K562 (cell line): ENCODE measurements around the gene HJV. TPM values are rescaled to one million over a fixed set of nuclear protein-coding genes. Genes with fewer than 3 reads are reported as not detected.
A peak's percentile ranks its signal among the peaks of the same experiment; 100 is the strongest.

Experiments
- KDM4B ChIP-seq, 2 experiments: fragments of 450-650 bp in 1 of 2; sonication (generic) in 1 of 2; IDR thresholded peaks; 2 replicates each; pipeline ENCODE4 v1.6.1; 2016 to 2017; ENCODE audit warnings: borderline replicate concordance in 2 of 2, antibody characterized with exemption in 1 of 2, low read depth in 1 of 2, mild to moderate bottlenecking in 1 of 2
- MECOM ChIP-seq: fragments of 250-450 bp; sonication (Bioruptor Pico); IDR thresholded peaks from 2 replicates; pipeline ENCODE4 v1.8.0; 2022; ENCODE audit warnings: inconsistent platforms
- POLR2G ChIP-seq: fragments of 200-400 bp; formaldehyde crosslinking; IDR thresholded peaks from 2 replicates; pipeline ENCODE4 v1.6.1; 2017; ENCODE audit warnings: low read depth, mild to moderate bottlenecking, antibody characterized with exemption, low read length, moderate library complexity
- SRF ChIP-seq, 2 experiments: fragments of 250-450, 450-650 bp in 1 of 2; sonication (Bioruptor Pico) in 1 of 2; sonication (generic) in 1 of 2; formaldehyde crosslinking; IDR thresholded peaks; 2 replicates each; pipeline versions ENCODE4 v1.5.0 to v1.5.1; 2020 to 2022; ENCODE audit warnings: mild to moderate bottlenecking in 1 of 2, missing genetic modification reagents in 1 of 2
- TARDBP ChIP-seq: fragments of 450-650 bp; IDR thresholded peaks from 2 replicates; pipeline ENCODE4 v1.6.1; 2016
- TCF7 ChIP-seq: sonication (generic); IDR thresholded peaks from 2 replicates; pipeline ENCODE4 v1.6.1; 2016; ENCODE audit warnings: antibody characterized with exemption, borderline replicate concordance
- polyA plus RNA-seq, 8 experiments: library from polyadenylated mRNA; depleted of rRNA in 4 of 8; stranded (reverse) in 5 of 8; unstranded in 3 of 8; fragments of >200 nt; fragmentation: Nextera tagmentation in 2 of 8; fragmentation: Illumina TruSeq in 1 of 8; extraction: Ambion mirVana in 2 of 8; extraction: Trizol in 1 of 8; gene quantifications; 2 replicates each; pipeline versions ENCODE4 v1.2.1 to v1.2.3, GENCODE V29; 2011 to 2014; ENCODE audit warnings: inconsistent platforms in 1 of 8, missing spikeins in 1 of 8
- total RNA-seq, 7 experiments: library from RNA; depleted of rRNA in 6 of 7; stranded (reverse); fragments of >200 nt in 6 of 7; fragmentation: Illumina TruSeq in 2 of 7; extraction: Trizol in 2 of 7; gene quantifications; 2 replicates each; pipeline versions ENCODE4 v1.2.1 to v1.2.3, GENCODE V29; 2011 to 2021; ENCODE audit warnings: low replicate concordance in 1 of 7
- TF ChIP-seq, protein P1 (sequence below): fragments of 450-650 bp; IDR thresholded peaks from 2 replicates; pipeline ENCODE4 v1.6.1; 2017; ENCODE audit warnings: antibody characterized with exemption, mild to moderate bottlenecking
- TF ChIP-seq, protein P2 (sequence below), 2 experiments: IDR thresholded peaks; 2 replicates each; pipeline ENCODE4 v1.6.1; 2012; ENCODE audit warnings: improper control_type of control experiment in 2 of 2, low read depth in 2 of 2, low read length in 2 of 2, borderline replicate concordance in 1 of 2
- TF ChIP-seq, protein P3 (sequence below): fragments of 250-450 bp; sonication (Bioruptor Pico); IDR thresholded peaks from 2 replicates; pipeline ENCODE4 v1.9.0; 2021; ENCODE audit warnings: mild to moderate bottlenecking
- TF ChIP-seq, protein P4 (sequence below): sonication (generic); formaldehyde crosslinking; IDR thresholded peaks from 2 replicates; pipeline ENCODE4 v1.9.0; 2022; ENCODE audit warnings: mild to moderate bottlenecking, missing genetic modification reagents
- TF ChIP-seq, protein P5 (sequence below), 2 experiments: fragments of 450-650 bp; IDR thresholded peaks; 2 replicates each; pipeline ENCODE4 v1.6.1; 2016

The HJV gene
- total and polyA plus RNA-seq, 9 of the 15 experiments (the other 6 are each of a cell fraction or from before 2014, with no cell fraction given), result 1.0 to 6.6 (median 2.4) TPM

DNA sequence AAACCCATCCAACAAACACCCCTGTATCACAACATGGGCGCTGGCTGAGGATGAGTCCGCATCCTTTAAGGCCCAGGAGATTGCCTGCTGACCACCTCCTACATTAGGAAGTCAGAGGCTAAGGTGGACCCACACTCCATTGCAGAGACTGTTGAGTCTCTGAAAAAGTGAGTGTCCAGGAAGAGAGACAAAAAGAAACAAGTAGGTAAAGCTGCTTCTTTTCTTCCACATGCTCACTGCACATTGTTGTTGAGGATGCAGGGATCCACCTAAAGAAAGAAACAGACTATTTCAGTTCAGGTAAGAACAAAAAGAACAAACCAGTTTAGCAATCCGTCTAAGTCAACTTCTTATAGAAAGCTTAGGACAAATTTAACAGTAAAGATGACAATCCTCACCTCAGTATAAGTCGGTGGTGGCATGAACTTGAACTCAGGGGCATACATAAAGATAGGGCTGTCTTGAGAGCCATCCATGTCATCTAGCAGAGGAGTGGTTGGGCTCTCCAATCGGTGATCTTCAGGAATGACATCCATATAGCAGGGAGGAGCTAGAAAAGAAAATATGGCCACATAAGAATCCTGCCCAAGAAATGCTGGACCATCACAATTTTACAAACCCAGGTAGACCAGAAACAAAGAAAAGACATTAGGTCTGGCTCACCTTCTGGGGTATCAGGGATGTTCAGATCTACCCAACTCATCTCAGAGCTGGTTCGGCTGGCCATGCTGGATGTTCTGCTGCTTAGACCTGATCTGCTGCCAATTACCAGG, 27.7 kb downstream of the HJV start (continued):
- TF ChIP-seq, protein P1, sequence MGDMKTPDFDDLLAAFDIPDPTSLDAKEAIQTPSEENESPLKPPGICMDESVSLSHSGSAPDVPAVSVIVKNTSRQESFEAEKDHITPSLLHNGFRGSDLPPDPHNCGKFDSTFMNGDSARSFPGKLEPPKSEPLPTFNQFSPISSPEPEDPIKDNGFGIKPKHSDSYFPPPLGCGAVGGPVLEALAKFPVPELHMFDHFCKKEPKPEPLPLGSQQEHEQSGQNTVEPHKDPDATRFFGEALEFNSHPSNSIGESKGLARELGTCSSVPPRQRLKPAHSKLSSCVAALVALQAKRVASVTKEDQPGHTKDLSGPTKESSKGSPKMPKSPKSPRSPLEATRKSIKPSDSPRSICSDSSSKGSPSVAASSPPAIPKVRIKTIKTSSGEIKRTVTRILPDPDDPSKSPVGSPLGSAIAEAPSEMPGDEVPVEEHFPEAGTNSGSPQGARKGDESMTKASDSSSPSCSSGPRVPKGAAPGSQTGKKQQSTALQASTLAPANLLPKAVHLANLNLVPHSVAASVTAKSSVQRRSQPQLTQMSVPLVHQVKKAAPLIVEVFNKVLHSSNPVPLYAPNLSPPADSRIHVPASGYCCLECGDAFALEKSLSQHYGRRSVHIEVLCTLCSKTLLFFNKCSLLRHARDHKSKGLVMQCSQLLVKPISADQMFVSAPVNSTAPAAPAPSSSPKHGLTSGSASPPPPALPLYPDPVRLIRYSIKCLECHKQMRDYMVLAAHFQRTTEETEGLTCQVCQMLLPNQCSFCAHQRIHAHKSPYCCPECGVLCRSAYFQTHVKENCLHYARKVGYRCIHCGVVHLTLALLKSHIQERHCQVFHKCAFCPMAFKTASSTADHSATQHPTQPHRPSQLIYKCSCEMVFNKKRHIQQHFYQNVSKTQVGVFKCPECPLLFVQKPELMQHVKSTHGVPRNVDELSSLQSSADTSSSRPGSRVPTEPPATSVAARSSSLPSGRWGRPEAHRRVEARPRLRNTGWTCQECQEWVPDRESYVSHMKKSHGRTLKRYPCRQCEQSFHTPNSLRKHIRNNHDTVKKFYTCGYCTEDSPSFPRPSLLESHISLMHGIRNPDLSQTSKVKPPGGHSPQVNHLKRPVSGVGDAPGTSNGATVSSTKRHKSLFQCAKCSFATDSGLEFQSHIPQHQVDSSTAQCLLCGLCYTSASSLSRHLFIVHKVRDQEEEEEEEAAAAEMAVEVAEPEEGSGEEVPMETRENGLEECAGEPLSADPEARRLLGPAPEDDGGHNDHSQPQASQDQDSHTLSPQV, result 0 out of 2 replicates have a peak, but pooled peaks have one; percentile 5
- TF ChIP-seq TCF7, result no peak
- 0 out of 4 replicates have a peak, but pooled peaks of 1 of the 2 experiments have one; percentile 16 for TF ChIP-seq SRF (CRISPR knock-in tag; IDR thresholded peaks at IDR 0.05)
- TF ChIP-seq, protein P2, sequence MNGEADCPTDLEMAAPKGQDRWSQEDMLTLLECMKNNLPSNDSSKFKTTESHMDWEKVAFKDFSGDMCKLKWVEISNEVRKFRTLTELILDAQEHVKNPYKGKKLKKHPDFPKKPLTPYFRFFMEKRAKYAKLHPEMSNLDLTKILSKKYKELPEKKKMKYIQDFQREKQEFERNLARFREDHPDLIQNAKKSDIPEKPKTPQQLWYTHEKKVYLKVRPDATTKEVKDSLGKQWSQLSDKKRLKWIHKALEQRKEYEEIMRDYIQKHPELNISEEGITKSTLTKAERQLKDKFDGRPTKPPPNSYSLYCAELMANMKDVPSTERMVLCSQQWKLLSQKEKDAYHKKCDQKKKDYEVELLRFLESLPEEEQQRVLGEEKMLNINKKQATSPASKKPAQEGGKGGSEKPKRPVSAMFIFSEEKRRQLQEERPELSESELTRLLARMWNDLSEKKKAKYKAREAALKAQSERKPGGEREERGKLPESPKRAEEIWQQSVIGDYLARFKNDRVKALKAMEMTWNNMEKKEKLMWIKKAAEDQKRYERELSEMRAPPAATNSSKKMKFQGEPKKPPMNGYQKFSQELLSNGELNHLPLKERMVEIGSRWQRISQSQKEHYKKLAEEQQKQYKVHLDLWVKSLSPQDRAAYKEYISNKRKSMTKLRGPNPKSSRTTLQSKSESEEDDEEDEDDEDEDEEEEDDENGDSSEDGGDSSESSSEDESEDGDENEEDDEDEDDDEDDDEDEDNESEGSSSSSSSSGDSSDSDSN (IDR thresholded peaks at IDR 0.05; ENCODE audit: borderline replicate concordance in 1 of 2, low read depth in 2 of 2, low read length in 2 of 2), result peak in 1 of 2 experiments; percentile 32; a peak in 1 of 4 replicates
- 0 out of 2 replicates have a peak, but pooled peaks have one; percentile 50 for TF ChIP-seq TARDBP
- TF ChIP-seq MECOM, result no peak
- TF ChIP-seq, protein P3, sequence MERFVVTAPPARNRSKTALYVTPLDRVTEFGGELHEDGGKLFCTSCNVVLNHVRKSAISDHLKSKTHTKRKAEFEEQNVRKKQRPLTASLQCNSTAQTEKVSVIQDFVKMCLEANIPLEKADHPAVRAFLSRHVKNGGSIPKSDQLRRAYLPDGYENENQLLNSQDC, result no peak
- TF ChIP-seq, protein P4, sequence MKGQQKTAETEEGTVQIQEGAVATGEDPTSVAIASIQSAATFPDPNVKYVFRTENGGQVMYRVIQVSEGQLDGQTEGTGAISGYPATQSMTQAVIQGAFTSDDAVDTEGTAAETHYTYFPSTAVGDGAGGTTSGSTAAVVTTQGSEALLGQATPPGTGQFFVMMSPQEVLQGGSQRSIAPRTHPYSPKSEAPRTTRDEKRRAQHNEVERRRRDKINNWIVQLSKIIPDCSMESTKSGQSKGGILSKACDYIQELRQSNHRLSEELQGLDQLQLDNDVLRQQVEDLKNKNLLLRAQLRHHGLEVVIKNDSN (CRISPR knock-in tag), result no peak
- no peak for TF ChIP-seq KDM4B (IDR thresholded peaks at IDR 0.05; ENCODE audit: borderline replicate concordance in 2 of 2, low read depth in 1 of 2)
- 0 out of 2 replicates have a peak, but pooled peaks have one; percentile 9 for TF ChIP-seq POLR2G
- TF ChIP-seq, protein P5, sequence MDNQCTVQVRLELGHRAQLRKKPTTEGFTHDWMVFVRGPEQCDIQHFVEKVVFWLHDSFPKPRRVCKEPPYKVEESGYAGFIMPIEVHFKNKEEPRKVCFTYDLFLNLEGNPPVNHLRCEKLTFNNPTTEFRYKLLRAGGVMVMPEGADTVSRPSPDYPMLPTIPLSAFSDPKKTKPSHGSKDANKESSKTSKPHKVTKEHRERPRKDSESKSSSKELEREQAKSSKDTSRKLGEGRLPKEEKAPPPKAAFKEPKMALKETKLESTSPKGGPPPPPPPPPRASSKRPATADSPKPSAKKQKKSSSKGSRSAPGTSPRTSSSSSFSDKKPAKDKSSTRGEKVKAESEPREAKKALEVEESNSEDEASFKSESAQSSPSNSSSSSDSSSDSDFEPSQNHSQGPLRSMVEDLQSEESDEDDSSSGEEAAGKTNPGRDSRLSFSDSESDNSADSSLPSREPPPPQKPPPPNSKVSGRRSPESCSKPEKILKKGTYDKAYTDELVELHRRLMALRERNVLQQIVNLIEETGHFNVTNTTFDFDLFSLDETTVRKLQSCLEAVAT (IDR thresholded peaks at IDR 0.05), result peak; percentile 76 to 90
